OCI-LY1 (cell line): ENCODE data around the gene PLOD2.

Source experiments
- CTCF ChIP-seq: fragments of 200-600 bp; sonication (generic), shearing (Covaris generic); IDR thresholded peaks from 2 replicates; pipeline ENCODE4 v1.5.1; 2017; ENCODE audit warnings: mild to moderate bottlenecking, antibody characterized with exemption, low read length, moderate library complexity, mixed read lengths
- EZH2 ChIP-seq: fragments of 200-600 bp; sonication (generic), shearing (Covaris generic); IDR thresholded peaks from 2 replicates; pipeline ENCODE4 v1.8.0; 2017; ENCODE audit warnings: borderline replicate concordance, mixed run types, mild to moderate bottlenecking, antibody characterized with exemption, low read length, moderate library complexity, mixed read lengths

DNA sequence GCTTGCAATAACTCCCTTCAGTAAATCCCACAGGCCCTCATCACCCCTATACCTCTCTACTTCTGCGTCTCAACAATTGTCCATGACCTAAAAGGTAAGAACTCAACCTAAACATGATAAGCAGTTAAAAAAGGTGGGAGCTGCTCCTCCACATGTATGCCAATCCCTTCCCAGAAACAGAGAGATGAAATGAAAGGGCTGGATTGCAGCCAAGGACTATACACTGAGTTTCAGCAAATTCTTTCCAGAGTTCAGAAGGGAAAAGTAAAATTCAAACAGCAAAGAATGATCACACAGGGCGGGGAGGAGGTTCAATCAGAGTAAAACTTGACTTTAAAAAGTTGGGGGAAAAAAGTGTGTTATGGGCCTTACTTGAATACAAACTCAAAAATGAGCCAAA is 27.5 kb downstream of the PLOD2 start:
- TF ChIP-seq CTCF (no peak), EZH2 (no peak)
